ENCODE data around the gene SLC24A4. TPM values are rescaled to one million over a fixed set of nuclear protein-coding genes. Genes with fewer than 3 reads are reported as not detected.
A peak's percentile ranks its signal among the peaks of the same experiment; 100 is the strongest.

Gene SLC24A4
- total RNA-seq, 1 experiment from 2014 or later, result not detected

GRCh38 chr14:92382677-92383076, 59.7 kb downstream of the SLC24A4 start:
- intact Hi-C loops (cut with micrococcal nuclease), result loop anchor here (10.0 kb wide), 1 partner anchor 228 kb away; no protein-coding TSS in a partner anchor
- no peaks in the 10 kb centered on the region for H4K20me1 ChIP-seq (ENCODE audit: low read length)
- H3K9me3 ChIP-seq (ENCODE audit: low read length), result no peaks in the 10 kb centered on the region
- H3K9ac ChIP-seq (ENCODE audit: low read length), result no peak overlapping the region
- H3K36me3 ChIP-seq (ENCODE audit: low read depth, low read length), result no peaks in the 10 kb centered on the region
- H3K4me3 ChIP-seq (ENCODE audit: low read length), result no peak overlapping the region
- H2AFZ ChIP-seq (ENCODE audit: low read length), result no peak overlapping the region
- no peaks in the 10 kb centered on the region for H3K79me2 ChIP-seq (ENCODE audit: low read length)
- no peaks in the 10 kb centered on the region for H3K9me2 ChIP-seq (replicated peaks; ENCODE audit: low read length)
- H3K4me2 ChIP-seq (ENCODE audit: low read length), result no peak overlapping the region
- peak; percentile 55 for DNase-seq
- TF ChIP-seq EZH2phosphoT487 (IDR thresholded peaks at IDR 0.05; ENCODE audit: borderline replicate concordance, low read length) (no peak), CTCF (conservative IDR thresholded peaks at IDR 0.05; ENCODE audit: low read depth, low read length) (peak; percentile 71)
- BruUV-seq (replicated peaks), result no TSS peak
- no peaks in the 10 kb centered on the region for H3K27me3 ChIP-seq (ENCODE audit: low read length)
- no peaks in the 10 kb centered on the region for H3F3A ChIP-seq (ENCODE audit: low read length, unreplicated experiment)
- no peak overlapping the region for H3K27ac ChIP-seq (ENCODE audit: low read length)
- ATAC-seq, result peak; percentile 57
- ChIA-PET POLR2A (ENCODE audit: unreplicated experiment) (no interaction called here), CTCF (interaction anchor here (0.6 kb wide), 1 partner anchor 231 kb away, joined by 3 read pairs; no protein-coding TSS in a partner anchor)
- H3K4me1 ChIP-seq (ENCODE audit: insufficient read depth, low read length), result peaks cover 3% of the 10 kb centered on the region; the same call in 1 of the 2 replicates

- TF ChIP-seq EZH2phosphoT487 (IDR thresholded peaks at IDR 0.05; ENCODE audit: borderline replicate concordance, low read length), result no peak
- TF ChIP-seq CTCF (conservative IDR thresholded peaks at IDR 0.05; ENCODE audit: low read depth, low read length), result no peak
- no peak for TF ChIP-seq EZH2 (IDR thresholded peaks at IDR 0.05; ENCODE audit: low read length, unreplicated experiment)
- Histone ChIP-seq H3K4me2 (ENCODE audit: low read length) (no peak overlapping the region), H3K79me2 (ENCODE audit: low read length) (no peaks in the 10 kb centered on the region), H3K9me3 (ENCODE audit: low read length) (no peaks in the 10 kb centered on the region), H4K20me1 (ENCODE audit: low read length) (no peaks in the 10 kb centered on the region), H3K36me3 (ENCODE audit: low read depth, low read length) (no peaks in the 10 kb centered on the region), H3K4me1 (ENCODE audit: insufficient read depth, low read length) (peaks cover 5% of the 10 kb centered on the region; the same call in 1 of the 2 replicates), H2AFZ (ENCODE audit: low read length) (no peak overlapping the region), H3K4me3 (ENCODE audit: low read length) (no peak overlapping the region), H3K27ac (ENCODE audit: low read length) (no peak overlapping the region), H3F3A (ENCODE audit: low read length, unreplicated experiment) (no peaks in the 10 kb centered on the region), H3K9me2 (replicated peaks; ENCODE audit: low read length) (no peaks in the 10 kb centered on the region), H3K9ac (ENCODE audit: low read length) (no peak overlapping the region), H3K27me3 (ENCODE audit: low read length) (no peaks in the 10 kb centered on the region)
- ChIA-PET CTCF (no interaction called here), POLR2A (ENCODE audit: unreplicated experiment) (interaction anchor here (0.6 kb wide), 1 partner anchor 309 kb away, joined by 3 read pairs; no protein-coding TSS in a partner anchor)
- DNase-seq (no peak), ATAC-seq (no peak)
- intact Hi-C loops (cut with micrococcal nuclease), result loop anchor here (10.0 kb wide), 1 partner anchor 229 kb away; no protein-coding TSS in a partner anchor
- no TSS peak for BruUV-seq (replicated peaks)
Observed at GRCh38 chr14:92383805-92384204, 60.8 kb downstream of the SLC24A4 start.

- Histone ChIP-seq H3K4me2 (ENCODE audit: low read length) (no peak overlapping the region), H3K4me1 (ENCODE audit: insufficient read depth, low read length) (peaks cover 5% of the 10 kb centered on the region; the same call in 1 of the 2 replicates), H2AFZ (ENCODE audit: low read length) (no peak overlapping the region), H3K9me2 (replicated peaks; ENCODE audit: low read length) (no peaks in the 10 kb centered on the region), H4K20me1 (ENCODE audit: low read length) (no peaks in the 10 kb centered on the region), H3K9ac (ENCODE audit: low read length) (no peak overlapping the region), H3K79me2 (ENCODE audit: low read length) (no peaks in the 10 kb centered on the region), H3F3A (ENCODE audit: low read length, unreplicated experiment) (no peaks in the 10 kb centered on the region), H3K9me3 (ENCODE audit: low read length) (no peaks in the 10 kb centered on the region), H3K27me3 (ENCODE audit: low read length) (no peaks in the 10 kb centered on the region), H3K36me3 (ENCODE audit: low read depth, low read length) (no peaks in the 10 kb centered on the region), H3K27ac (ENCODE audit: low read length) (no peak overlapping the region), H3K4me3 (ENCODE audit: low read length) (no peak overlapping the region)
- ATAC-seq (no peak), DNase-seq (no peak)
- CTCF ChIA-PET, result no interaction called here
- POLR2A ChIA-PET (ENCODE audit: unreplicated experiment), result no interaction called here
- no TSS peak for BruUV-seq (replicated peaks)
- intact Hi-C loops (cut with micrococcal nuclease), result loop anchor here (10.0 kb wide), 1 partner anchor 230 kb away; no protein-coding TSS in a partner anchor
- no peak for TF ChIP-seq CTCF (conservative IDR thresholded peaks at IDR 0.05; ENCODE audit: low read depth, low read length)
Observed at GRCh38 chr14:92384461-92385133, 61.6 kb downstream of the SLC24A4 start.
